ENCODE results near the gene AFMID. TPM values are rescaled to one million over a fixed set of nuclear protein-coding genes. Genes with fewer than 3 reads are reported as not detected.

The AFMID gene
- total and polyA plus RNA-seq, 2 of the 13 experiments (the other 11 are each of a cell fraction or from before 2014, with no cell fraction given): 249 to 270 TPM

DNA sequence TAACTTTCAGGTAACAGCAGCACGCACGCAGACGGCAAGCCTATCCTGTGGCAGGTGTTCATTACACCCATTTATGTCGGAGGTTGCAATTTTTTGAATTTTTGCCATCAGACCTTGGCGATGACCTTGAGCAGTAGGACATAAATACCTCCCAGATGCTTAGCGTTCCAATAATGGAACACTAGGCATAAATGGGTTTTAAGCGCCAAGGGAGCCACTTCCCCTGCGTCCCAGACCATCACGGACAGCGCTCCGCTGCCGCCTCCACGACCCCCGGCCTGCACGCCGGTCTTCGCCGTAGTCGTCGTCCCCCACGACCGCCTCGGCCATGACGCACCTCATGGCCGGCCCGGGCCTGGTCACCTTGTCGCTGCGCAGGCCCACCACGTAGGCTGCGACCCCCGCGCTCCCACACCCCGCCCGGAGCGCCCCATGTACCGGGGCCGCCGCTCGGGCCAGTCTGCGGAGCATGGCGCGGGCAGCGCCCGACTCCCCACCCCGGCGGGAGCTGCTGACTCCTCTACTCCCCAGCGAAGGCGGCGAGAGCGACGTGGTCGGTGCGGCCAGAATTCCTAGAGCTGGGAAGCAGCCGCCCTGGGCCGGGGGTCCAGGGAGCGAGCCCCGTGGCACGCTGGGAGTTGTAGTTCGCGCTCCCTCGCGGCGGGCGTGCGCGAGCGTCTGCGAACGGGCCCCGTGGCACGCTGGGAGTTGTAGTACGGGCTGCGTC is 66.9 kb downstream of the AFMID start (continued):
- TF ChIP-seq, protein P1, sequence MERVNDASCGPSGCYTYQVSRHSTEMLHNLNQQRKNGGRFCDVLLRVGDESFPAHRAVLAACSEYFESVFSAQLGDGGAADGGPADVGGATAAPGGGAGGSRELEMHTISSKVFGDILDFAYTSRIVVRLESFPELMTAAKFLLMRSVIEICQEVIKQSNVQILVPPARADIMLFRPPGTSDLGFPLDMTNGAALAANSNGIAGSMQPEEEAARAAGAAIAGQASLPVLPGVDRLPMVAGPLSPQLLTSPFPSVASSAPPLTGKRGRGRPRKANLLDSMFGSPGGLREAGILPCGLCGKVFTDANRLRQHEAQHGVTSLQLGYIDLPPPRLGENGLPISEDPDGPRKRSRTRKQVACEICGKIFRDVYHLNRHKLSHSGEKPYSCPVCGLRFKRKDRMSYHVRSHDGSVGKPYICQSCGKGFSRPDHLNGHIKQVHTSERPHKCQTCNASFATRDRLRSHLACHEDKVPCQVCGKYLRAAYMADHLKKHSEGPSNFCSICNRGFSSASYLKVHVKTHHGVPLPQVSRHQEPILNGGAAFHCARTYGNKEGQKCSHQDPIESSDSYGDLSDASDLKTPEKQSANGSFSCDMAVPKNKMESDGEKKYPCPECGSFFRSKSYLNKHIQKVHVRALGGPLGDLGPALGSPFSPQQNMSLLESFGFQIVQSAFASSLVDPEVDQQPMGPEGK (CRISPR knock-in tag; IDR thresholded peaks at IDR 0.05): peak; percentile 91
- TF ChIP-seq ZFY (CRISPR knock-in tag; IDR thresholded peaks at IDR 0.05) (peak; percentile 99), SNAI1 (CRISPR knock-in tag; IDR thresholded peaks at IDR 0.05; ENCODE audit: borderline replicate concordance) (no peak), ZNF34 (CRISPR knock-in tag; IDR thresholded peaks at IDR 0.05; ENCODE audit: borderline replicate concordance) (no peak; the same call in 1 of the 2 replicates), GATAD1 (CRISPR knock-in tag; IDR thresholded peaks at IDR 0.05) (peak; percentile 84), POLR2AphosphoS2 (IDR thresholded peaks at IDR 0.05; ENCODE audit: low read depth, low read length) (no peak), ZNF24 (IDR thresholded peaks at IDR 0.05) (no peak), ELF1 (CRISPR knock-in tag; IDR thresholded peaks at IDR 0.05) (peak; percentile 83), SOX5 (CRISPR knock-in tag; IDR thresholded peaks at IDR 0.05; ENCODE audit: borderline replicate concordance) (peak; percentile 53; the same call in 1 of the 2 replicates), TBX2 (CRISPR knock-in tag; IDR thresholded peaks at IDR 0.05; ENCODE audit: borderline replicate concordance) (peak; percentile 78; the same call in 1 of the 2 replicates), KDM1A (CRISPR knock-in tag; IDR thresholded peaks at IDR 0.05) (no peak), KLF9 (CRISPR knock-in tag; IDR thresholded peaks at IDR 0.05; ENCODE audit: low read depth) (peak; percentile 61; the same call in 1 of the 2 replicates), ONECUT2 (CRISPR knock-in tag; IDR thresholded peaks at IDR 0.05) (no peak), ARNT2 (CRISPR knock-in tag; IDR thresholded peaks at IDR 0.05; ENCODE audit: low read depth) (peak; percentile 94), HOXA9 (CRISPR knock-in tag; IDR thresholded peaks at IDR 0.05; ENCODE audit: borderline replicate concordance) (peak; percentile 78; the same call in 1 of the 2 replicates)
- TF ChIP-seq, protein P2, sequence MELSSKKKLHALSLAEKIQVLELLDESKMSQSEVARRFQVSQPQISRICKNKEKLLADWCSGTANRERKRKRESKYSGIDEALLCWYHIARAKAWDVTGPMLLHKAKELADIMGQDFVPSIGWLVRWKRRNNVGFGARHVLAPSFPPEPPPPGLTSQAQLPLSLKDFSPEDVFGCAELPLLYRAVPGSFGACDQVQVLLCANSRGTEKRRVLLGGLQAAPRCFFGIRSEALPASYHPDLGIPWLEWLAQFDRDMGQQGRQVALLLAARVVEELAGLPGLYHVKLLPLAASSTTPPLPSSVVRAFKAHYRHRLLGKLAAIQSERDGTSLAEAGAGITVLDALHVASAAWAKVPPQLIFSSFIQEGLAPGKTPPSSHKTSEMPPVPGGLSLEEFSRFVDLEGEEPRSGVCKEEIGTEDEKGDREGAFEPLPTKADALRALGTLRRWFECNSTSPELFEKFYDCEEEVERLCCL (CRISPR knock-in tag; IDR thresholded peaks at IDR 0.05; ENCODE audit: borderline replicate concordance): 0 out of 2 replicates have a peak, but pooled peaks have one; percentile 39
- TF ChIP-seq, protein P3, sequence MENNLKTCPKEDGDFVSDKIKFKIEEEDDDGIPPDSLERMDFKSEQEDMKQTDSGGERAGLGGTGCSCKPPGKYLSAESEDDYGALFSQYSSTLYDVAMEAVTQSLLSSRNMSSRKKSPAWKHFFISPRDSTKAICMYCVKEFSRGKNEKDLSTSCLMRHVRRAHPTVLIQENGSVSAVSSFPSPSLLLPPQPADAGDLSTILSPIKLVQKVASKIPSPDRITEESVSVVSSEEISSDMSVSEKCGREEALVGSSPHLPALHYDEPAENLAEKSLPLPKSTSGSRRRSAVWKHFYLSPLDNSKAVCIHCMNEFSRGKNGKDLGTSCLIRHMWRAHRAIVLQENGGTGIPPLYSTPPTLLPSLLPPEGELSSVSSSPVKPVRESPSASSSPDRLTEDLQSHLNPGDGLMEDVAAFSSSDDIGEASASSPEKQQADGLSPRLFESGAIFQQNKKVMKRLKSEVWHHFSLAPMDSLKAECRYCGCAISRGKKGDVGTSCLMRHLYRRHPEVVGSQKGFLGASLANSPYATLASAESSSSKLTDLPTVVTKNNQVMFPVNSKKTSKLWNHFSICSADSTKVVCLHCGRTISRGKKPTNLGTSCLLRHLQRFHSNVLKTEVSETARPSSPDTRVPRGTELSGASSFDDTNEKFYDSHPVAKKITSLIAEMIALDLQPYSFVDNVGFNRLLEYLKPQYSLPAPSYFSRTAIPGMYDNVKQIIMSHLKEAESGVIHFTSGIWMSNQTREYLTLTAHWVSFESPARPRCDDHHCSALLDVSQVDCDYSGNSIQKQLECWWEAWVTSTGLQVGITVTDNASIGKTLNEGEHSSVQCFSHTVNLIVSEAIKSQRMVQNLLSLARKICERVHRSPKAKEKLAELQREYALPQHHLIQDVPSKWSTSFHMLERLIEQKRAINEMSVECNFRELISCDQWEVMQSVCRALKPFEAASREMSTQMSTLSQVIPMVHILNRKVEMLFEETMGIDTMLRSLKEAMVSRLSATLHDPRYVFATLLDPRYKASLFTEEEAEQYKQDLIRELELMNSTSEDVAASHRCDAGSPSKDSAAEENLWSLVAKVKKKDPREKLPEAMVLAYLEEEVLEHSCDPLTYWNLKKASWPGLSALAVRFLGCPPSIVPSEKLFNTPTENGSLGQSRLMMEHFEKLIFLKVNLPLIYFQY (CRISPR knock-in tag; IDR thresholded peaks at IDR 0.05; ENCODE audit: borderline replicate concordance): peak; percentile 86
- TF ChIP-seq, protein P4, sequence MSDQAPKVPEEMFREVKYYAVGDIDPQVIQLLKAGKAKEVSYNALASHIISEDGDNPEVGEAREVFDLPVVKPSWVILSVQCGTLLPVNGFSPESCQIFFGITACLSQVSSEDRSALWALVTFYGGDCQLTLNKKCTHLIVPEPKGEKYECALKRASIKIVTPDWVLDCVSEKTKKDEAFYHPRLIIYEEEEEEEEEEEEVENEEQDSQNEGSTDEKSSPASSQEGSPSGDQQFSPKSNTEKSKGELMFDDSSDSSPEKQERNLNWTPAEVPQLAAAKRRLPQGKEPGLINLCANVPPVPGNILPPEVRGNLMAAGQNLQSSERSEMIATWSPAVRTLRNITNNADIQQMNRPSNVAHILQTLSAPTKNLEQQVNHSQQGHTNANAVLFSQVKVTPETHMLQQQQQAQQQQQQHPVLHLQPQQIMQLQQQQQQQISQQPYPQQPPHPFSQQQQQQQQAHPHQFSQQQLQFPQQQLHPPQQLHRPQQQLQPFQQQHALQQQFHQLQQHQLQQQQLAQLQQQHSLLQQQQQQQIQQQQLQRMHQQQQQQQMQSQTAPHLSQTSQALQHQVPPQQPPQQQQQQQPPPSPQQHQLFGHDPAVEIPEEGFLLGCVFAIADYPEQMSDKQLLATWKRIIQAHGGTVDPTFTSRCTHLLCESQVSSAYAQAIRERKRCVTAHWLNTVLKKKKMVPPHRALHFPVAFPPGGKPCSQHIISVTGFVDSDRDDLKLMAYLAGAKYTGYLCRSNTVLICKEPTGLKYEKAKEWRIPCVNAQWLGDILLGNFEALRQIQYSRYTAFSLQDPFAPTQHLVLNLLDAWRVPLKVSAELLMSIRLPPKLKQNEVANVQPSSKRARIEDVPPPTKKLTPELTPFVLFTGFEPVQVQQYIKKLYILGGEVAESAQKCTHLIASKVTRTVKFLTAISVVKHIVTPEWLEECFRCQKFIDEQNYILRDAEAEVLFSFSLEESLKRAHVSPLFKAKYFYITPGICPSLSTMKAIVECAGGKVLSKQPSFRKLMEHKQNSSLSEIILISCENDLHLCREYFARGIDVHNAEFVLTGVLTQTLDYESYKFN (CRISPR knock-in tag; conservative IDR thresholded peaks at IDR 0.05): no peak; the same call in 1 of the 2 replicates

All from HepG2 (cell line).